ENCODE data around the gene VPS72. TPM values are rescaled to one million over a fixed set of nuclear protein-coding genes. Genes with fewer than 3 reads are reported as not detected.

VPS72 gene
- total RNA-seq, 1 donor from 2014 or later = 14.4 TPM

Other genes starting within 250 kb of the VPS72 start
- 425 TPM for gene CERS2, start 215.4 kb downstream of the VPS72 start, total RNA-seq
- gene ANXA9, start 207.9 kb downstream of the VPS72 start, total RNA-seq = 9.3 TPM
- gene MINDY1, start 183.3 kb downstream of the VPS72 start, total RNA-seq = 23.3 TPM
- 12.2 TPM for gene PRUNE1, start 181.7 kb downstream of the VPS72 start, total RNA-seq
- gene BNIPL, start 153.6 kb downstream of the VPS72 start, total RNA-seq = 1.6 TPM
- gene C1orf56, start 142.4 kb downstream of the VPS72 start, total RNA-seq = 4.3 TPM
- 21.0 TPM for gene CDC42SE1, start 130.6 kb downstream of the VPS72 start, total RNA-seq
- 0.28 TPM for gene MLLT11, start 129.8 kb downstream of the VPS72 start, total RNA-seq
- 6.2 TPM for gene GABPB2, start 119.4 kb downstream of the VPS72 start, total RNA-seq
- gene SEMA6C, start 43.6 kb downstream of the VPS72 start, total RNA-seq = 6.4 TPM
- gene TNFAIP8L2, start 33.5 kb downstream of the VPS72 start, total RNA-seq = 0.96 TPM
- 3.9 TPM for gene LYSMD1, start 24.3 kb downstream of the VPS72 start, total RNA-seq
- 9.4 TPM for gene SCNM1, start 24.1 kb downstream of the VPS72 start, total RNA-seq
- gene TMOD4, start 14.2 kb downstream of the VPS72 start, total RNA-seq = 0.33 TPM
- gene PIP5K1A, start 8.4 kb upstream of the VPS72 start, total RNA-seq = 12.0 TPM
- gene PSMD4, start 64.5 kb upstream of the VPS72 start, total RNA-seq = 80.6 TPM
- gene ZNF687, start 92.1 kb upstream of the VPS72 start, total RNA-seq = 13.6 TPM
- 21.2 TPM for gene PI4KB, start 137.2 kb upstream of the VPS72 start, total RNA-seq
- 12.2 TPM for gene RFX5, start 157.1 kb upstream of the VPS72 start, total RNA-seq
- gene SELENBP1, start 182.5 kb upstream of the VPS72 start, total RNA-seq = 408 TPM
- 135 TPM for gene PSMB4, start 209.4 kb upstream of the VPS72 start, total RNA-seq